Spleen (tissue), 11 donors: ENCODE data around the gene DMXL1. TPM values are rescaled to one million over a fixed set of nuclear protein-coding genes. Genes with fewer than 3 reads are reported as not detected.

Experiments
- DNase-seq: peaks from one replicate; pipeline ENCODE4 v3.0.0-alpha.2; 2020
- H3K27ac ChIP-seq, 8 donors: fragments of 200-600 bp; sonication (generic) in 7 of 8; 1 replicate in 4 of 8; 2 replicates in 4 of 8; pipeline versions ENCODE4 v1.5.0 to v1.8.0; 2016 to 2021; ENCODE audit warnings: inconsistent platforms in 4 of 8, mild to moderate bottlenecking in 4 of 8, moderate library complexity in 1 of 8
- H3K27me3 ChIP-seq, 7 donors: fragments of 200-600 bp; sonication (generic) in 6 of 7; replicated peaks in 1 of 7; 1 replicate in 4 of 7; 2 replicates in 3 of 7; pipeline versions ENCODE4 v1.5.0 to v1.8.0; 2016 to 2021; ENCODE audit warnings: inconsistent platforms in 3 of 7, mild to moderate bottlenecking in 1 of 7
- H3K36me3 ChIP-seq, 6 donors: fragments of 200-600 bp; sonication (generic) in 5 of 6; 1 replicate in 4 of 6; 2 replicates in 2 of 6; pipeline versions ENCODE4 v1.5.0 to v1.8.0; 2016 to 2021; ENCODE audit warnings: inconsistent platforms in 2 of 6
- H3K4me1 ChIP-seq, 6 donors: fragments of 200-600 bp; sonication (generic) in 5 of 6; 1 replicate in 3 of 6; 2 replicates in 3 of 6; pipeline versions ENCODE4 v1.5.0 to v1.8.0; 2016 to 2021; ENCODE audit warnings: inconsistent platforms in 3 of 6
- H3K4me3 ChIP-seq, 8 donors: fragments of 200-600 bp; sonication (generic) in 7 of 8; 1 replicate in 4 of 8; 2 replicates in 4 of 8; pipeline versions ENCODE4 v1.5.0 to v1.8.0; 2016 to 2021; ENCODE audit warnings: inconsistent platforms in 4 of 8, mild to moderate bottlenecking in 4 of 8, moderate library complexity in 2 of 8
- H3K9me3 ChIP-seq, 8 donors: fragments of 200-600 bp; sonication (generic) in 7 of 8; 1 replicate in 4 of 8; 2 replicates in 4 of 8; pipeline versions ENCODE4 v1.5.0 to v1.8.0; 2016 to 2021; ENCODE audit warnings: inconsistent platforms in 4 of 8
- CTCF ChIP-seq, 11 experiments: fragments of 200-600 bp in 7 of 11; fragments of 450-650 bp in 4 of 11; sonication (generic) in 4 of 11; IDR thresholded peaks in 8 of 11; conservative IDR thresholded peaks in 3 of 11; 1 replicate in 7 of 11; 2 replicates in 4 of 11; pipeline versions ENCODE4 v1.4.0 to v1.8.0; 2016 to 2021; ENCODE audit warnings: antibody characterized with exemption in 11 of 11, inconsistent platforms in 4 of 11, mild to moderate bottlenecking in 1 of 11
- POLR2A ChIP-seq, 3 donors: fragments of 450-650 bp; IDR thresholded peaks; one replicate each; pipeline ENCODE4 v1.5.1; 2017; ENCODE audit warnings: antibody characterized with exemption in 3 of 3, mild to moderate bottlenecking in 1 of 3
- POLR2AphosphoS5 ChIP-seq, 3 donors: sonication (generic); formaldehyde crosslinking; IDR thresholded peaks; one replicate each; pipeline ENCODE4 v1.5.1; 2017; ENCODE audit warnings: antibody characterized with exemption in 3 of 3
- WGBS, 5 donors: extraction: QIAGEN DNeasy Blood & Tissue Kit in 3 of 5; methylation state at CpG; one replicate each; pipeline versions ENCODE4 v1.1.5 to v1.1.7; 2013 to 2018; 5-methylcytosine and 5-hydroxymethylcytosine counted together
- intact Hi-C: fragments of 100-400 bp; cut with DNase I; formaldehyde crosslinking; loops from one replicate; pipeline ENCODE4 v1.15.0; 2023; ENCODE audit warnings: low total_unique reads
- polyA plus RNA-seq, 3 donors: library from polyadenylated mRNA; stranded (reverse); fragments of 200-250 nt; gene quantifications; one replicate each; pipeline ENCODE4 v1.2.1, GENCODE V29; 2013
- total RNA-seq, 7 donors: library from RNA; depleted of rRNA in 3 of 7; stranded (reverse); fragments of >200 nt in 3 of 7; fragmentation: NEBNext Ultra II Directional in 4 of 7; extraction: Animal tissue kit (Norgen Biotek cat#: 25700) in 4 of 7; gene quantifications; one replicate each; pipeline versions ENCODE4 v1.1.0 to v1.2.1, GENCODE V29; 2016 to 2021
- donor health status: healthy with polysubstance abuse.
- donor health status: DM: no; HTN: no; CAD: no; lungs with moderate emphysema.
- donor health status: DM: no; HTN: no; CAD: no.
- donor health status: Bipolar disorder and iron deficiency.
- donor health status: healthy.
- donor health status: DM: no; HTN: no; CAD: no.
- donor health status: DM: yes; HTN: yes; CAD: no.

Gene DMXL1
- total and polyA plus RNA-seq, 10 donors, result 19.3 to 89.9 (median 72.0) TPM

DNA sequence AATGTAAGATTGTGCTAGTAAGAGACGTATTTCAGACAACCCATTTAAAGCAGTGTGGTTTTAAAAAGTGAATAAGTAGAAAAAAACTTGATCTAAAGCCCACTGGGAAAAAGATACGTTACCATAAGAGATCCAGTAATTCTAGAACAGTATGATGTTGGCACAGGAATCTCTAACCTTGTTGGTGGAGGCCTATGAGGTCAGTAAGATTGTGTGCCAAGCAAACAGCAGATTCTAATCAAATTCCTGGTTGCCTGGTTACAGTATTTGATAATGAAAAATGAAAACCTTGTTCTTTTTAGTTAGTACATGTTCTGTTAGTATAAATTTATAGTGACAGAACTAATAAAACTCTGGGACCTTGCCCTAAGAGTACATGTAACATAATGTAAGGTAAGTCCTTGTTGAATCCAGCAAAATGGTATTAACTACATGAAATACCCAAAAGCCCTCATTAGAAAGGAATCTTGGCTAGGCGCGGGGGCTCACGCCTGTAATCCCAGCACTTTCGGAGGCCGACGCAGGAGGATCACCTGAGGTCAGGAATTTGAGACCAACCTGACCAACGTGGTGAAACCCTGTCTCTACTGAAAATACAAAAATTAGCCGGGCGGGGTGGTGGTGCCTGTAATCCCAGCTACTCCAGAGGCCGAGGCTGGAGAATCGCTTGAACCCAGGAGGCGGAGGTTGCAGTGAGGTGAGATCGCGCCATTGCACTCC, 33.2 kb upstream of the DMXL1 start:
- H3K4me3 ChIP-seq, result no peak overlapping the region
- no peak for TF ChIP-seq POLR2A (IDR thresholded peaks at IDR 0.05)
- no peak for TF ChIP-seq POLR2AphosphoS5 (IDR thresholded peaks at IDR 0.05)
- TF ChIP-seq CTCF (IDR thresholded peaks at IDR 0.05 in 8 of 11, conservative IDR thresholded peaks at IDR 0.05 in 3 of 11), result no peak
- H3K27ac ChIP-seq, result no peak overlapping the region
- H3K36me3 ChIP-seq, result no peaks in the 10 kb centered on the region
- H3K4me1 ChIP-seq, result peaks cover 0 to 9% (median 4%) of the 10 kb centered on the region in 6 donors
- intact Hi-C loops, result no loop called here
- WGBS, 5 donors, result 94 to 97% (median 95%) methylated on average over 16 of the region's 16 CpGs
- H3K27me3 ChIP-seq, result no peaks in the 10 kb centered on the region
- DNase-seq, result no peak
- no peaks in the 10 kb centered on the region for H3K9me3 ChIP-seq

GRCh38 chr5:119048246-119048645, 22.6 kb upstream of the DMXL1 start:
- Histone ChIP-seq H3K4me3 (no peak overlapping the region), H3K27me3 (no peaks in the 10 kb centered on the region), H3K4me1 (peaks cover 0 to 5% (median 0%) of the 10 kb centered on the region in 6 donors), H3K9me3 (no peaks in the 10 kb centered on the region), H3K36me3 (no peaks in the 10 kb centered on the region), H3K27ac (no peak overlapping the region)
- DNase-seq, result no peak
- TF ChIP-seq POLR2A (IDR thresholded peaks at IDR 0.05) (no peak), CTCF (IDR thresholded peaks at IDR 0.05 in 8 of 11, conservative IDR thresholded peaks at IDR 0.05 in 3 of 11) (no peak), POLR2AphosphoS5 (IDR thresholded peaks at IDR 0.05) (no peak)
- intact Hi-C loops, result no loop called here
- WGBS, 5 donors, result 84 to 90% (median 87%) methylated on average over 2 of the region's 2 CpGs

GRCh38 chr5:119049824-119050449, 20.9 kb upstream of the DMXL1 start:
- TF ChIP-seq CTCF (IDR thresholded peaks at IDR 0.05 in 8 of 11, conservative IDR thresholded peaks at IDR 0.05 in 3 of 11), result no peak
- no peak for TF ChIP-seq POLR2AphosphoS5 (IDR thresholded peaks at IDR 0.05)
- no peak for TF ChIP-seq POLR2A (IDR thresholded peaks at IDR 0.05)
- Histone ChIP-seq H3K9me3 (no peaks in the 10 kb centered on the region), H3K36me3 (no peaks in the 10 kb centered on the region), H3K4me1 (peaks cover 0 to 5% (median 0%) of the 10 kb centered on the region in 6 donors), H3K27me3 (no peaks in the 10 kb centered on the region), H3K4me3 (no peak overlapping the region), H3K27ac (no peak overlapping the region)
- intact Hi-C loops, result no loop called here
- 68 to 77% (median 70%) methylated on average over 7 of the region's 7 CpGs for WGBS, 5 donors
- no peak for DNase-seq

DNA sequence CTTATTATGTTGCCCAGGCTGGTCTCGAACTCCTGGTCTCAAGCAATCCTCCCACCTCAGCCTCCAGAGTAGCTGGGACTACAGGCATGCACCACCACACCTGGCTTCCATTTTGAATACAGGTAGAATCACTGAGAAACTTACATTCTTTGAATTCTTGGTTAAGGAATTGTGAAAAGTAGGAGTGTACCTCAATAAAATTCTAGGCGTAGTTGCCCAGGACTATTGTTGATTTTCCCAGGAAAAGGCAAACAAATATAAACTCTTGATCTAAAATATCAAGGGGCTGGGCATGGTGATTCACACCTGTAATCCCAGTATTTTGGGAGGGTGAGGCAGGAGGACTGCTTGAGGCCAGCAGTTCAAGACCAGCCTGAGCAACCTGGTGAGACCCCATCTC, 16.8 kb upstream of the DMXL1 start:
- H3K36me3 ChIP-seq, result no peaks in the 10 kb centered on the region
- peaks cover 0 to 5% (median 0%) of the 10 kb centered on the region in 6 donors for H3K4me1 ChIP-seq
- WGBS, 5 donors, result 90 to 98% (median 95%) methylated on average over 2 of the region's 2 CpGs
- no peaks in the 10 kb centered on the region for H3K9me3 ChIP-seq
- no peak overlapping the region for H3K4me3 ChIP-seq
- H3K27me3 ChIP-seq, result no peaks in the 10 kb centered on the region
- intact Hi-C loops, result no loop called here
- TF ChIP-seq CTCF (IDR thresholded peaks at IDR 0.05 in 8 of 11, conservative IDR thresholded peaks at IDR 0.05 in 3 of 11) (no peak), POLR2AphosphoS5 (IDR thresholded peaks at IDR 0.05) (no peak), POLR2A (IDR thresholded peaks at IDR 0.05) (no peak)
- no peak for DNase-seq
- no peak overlapping the region for H3K27ac ChIP-seq
